ENCODE data around the gene STOM.

- TF ChIP-seq CTCF (IDR thresholded peaks at IDR 0.05; ENCODE audit: low read depth, low read length) (no peak), EZH2phosphoT487 (IDR thresholded peaks at IDR 0.05; ENCODE audit: low read depth) (no peak)
Measured at GRCh38 chr9:121404906-121405305, 34.9 kb upstream of the STOM start.

All from OCI-LY3 (cell line).